DMS53 (cell line): Measurements from ENCODE around the gene ITPKC.

Experiments used
- DNase-seq: peaks from one replicate; lab custom pipeline; 2025; lab: John Stamatoyannopoulos, UW

Gene ITPKC

DNA sequence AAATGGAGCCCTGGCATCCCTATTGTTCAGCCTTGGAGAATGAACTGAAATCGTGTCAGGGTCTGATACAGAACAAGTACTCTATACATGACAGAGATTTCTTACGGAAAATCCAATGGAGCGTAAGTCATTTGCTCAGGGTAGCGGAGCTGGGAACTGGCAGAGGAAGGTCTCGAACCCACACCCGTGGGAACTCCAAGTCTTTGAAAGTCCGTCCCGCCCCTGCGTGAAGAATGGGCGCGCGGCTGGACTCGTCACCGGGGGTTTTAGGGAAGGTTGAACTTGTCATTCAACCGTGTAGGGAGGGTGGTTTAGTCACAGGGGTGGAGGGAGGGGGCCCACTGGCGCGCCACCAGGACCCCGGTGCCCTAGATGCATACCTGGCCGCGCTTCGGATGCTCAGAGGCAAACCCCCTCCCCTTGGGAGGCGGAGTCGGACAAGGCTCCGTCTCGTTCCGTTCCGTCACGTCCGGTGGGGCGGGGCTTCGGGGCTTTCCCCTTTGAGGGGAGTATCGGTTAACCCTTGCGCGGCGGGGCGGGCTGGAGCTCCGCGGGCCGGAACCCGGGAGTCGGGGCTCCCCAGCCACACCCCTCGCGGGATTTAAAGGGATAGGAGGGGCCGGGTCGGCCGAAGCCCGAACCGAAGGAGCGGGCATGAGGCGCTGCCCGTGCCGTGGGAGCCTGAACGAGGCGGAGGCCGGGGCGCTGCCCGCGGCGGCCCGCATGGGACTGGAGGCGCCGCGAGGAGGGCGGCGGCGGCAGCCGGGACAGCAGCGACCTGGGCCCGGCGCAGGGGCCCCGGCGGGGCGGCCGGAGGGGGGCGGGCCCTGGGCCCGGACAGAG lies at the start of gene ITPKC, which contains the start of gene COQ8B:
Gene ITPKC (plus strand): TSS at position 631 of the 843 bp plus-strand sequence. CDS start 24 bp downstream, at position 655.
Gene COQ8B (minus strand): TSS at position 405 of the 843 bp plus-strand sequence. CDS start 2,254 bp downstream, outside the sequence.
- peak; percentile 100 for DNase-seq

DNA sequence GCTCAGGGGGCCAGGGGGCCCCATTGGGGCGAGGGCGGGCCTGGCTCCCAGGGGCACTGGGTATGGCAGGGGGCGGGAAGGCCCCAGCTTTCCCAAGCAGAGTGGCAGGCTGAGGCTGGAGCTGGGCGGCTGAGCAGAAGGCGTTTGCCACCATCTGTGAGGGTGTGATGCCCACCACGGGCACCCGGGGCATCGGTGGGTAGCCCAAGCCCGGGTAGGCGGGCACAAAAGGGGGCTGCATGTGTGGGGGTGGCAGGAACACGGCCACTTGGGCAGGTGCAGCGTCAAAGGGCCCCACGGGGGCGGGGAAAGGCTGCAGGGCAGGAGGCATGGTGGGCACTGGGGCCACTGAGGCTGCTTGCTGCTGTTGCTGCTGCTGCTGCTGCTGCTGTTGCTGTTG lies 49.3 kb upstream of the ITPKC start:
- no peak for DNase-seq

DNA sequence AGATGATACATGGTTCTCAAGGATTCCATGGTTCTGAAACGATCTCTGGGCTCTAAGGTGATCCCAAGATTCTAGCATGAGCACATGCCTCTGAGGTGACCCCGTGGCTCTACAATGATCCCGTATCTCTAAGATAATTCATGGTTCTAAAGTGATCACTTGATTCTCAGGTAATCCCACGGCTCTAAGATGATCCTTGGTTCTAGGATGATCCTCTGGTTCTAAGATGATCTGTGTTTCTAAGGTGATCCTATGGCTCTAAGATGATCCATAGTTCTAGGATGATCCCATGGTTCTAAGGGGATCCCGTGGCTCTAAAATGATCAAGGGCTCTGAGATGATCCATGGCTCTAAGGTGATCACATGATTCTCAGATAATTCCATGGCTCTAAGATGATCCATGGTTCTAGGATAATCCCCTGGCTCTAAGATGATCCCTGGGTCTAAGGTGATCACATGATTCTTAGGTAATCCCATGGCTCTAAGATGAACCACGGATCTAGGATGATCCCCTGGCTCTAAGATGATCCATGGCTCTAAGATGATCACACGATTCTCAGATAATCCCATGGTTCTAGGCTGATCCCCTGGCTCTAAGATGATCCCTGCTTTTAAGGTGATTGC lies 47.8 kb upstream of the ITPKC start:
- DNase-seq, result no peak

DNA sequence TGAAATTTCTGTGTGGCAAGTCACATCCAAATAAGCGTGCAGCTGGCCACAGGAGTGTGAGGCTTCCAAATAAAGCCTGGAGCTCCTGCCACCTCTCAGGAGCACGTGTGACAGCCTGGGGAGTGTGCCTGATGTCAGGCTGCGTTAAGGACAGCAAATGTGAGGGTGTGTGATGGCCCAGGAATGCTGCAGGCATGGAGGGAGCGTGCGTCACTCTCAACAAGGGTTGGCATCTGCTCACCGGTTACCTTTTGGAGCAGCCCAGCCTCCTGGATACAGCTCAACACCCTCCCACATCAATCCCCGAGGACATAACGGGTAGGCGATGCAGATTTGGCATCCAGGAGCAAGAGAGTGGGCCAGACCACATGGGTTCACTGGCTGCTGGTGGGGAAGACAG lies 45.5 kb upstream of the ITPKC start:
- no peak for DNase-seq

DNA sequence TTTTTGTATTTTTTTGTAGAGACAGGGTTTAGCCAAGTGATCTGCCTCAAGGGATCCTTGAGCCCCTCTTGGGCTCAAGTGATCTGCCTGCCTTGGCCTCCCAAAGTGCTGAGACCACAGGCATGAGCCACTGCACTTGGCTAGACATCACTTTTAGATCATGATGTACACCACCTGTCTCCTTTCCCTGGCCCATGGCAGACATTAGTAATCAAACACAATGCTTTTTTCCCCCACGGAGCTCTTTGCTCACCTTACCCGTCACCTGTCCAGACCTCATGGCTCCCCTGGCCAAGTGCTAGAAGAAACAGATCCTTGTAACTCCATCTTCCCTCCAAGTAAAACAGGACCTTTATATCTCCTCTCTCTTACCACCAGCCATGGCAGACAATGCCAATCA lies 44.9 kb upstream of the ITPKC start:
- DNase-seq, result no peak

DNA sequence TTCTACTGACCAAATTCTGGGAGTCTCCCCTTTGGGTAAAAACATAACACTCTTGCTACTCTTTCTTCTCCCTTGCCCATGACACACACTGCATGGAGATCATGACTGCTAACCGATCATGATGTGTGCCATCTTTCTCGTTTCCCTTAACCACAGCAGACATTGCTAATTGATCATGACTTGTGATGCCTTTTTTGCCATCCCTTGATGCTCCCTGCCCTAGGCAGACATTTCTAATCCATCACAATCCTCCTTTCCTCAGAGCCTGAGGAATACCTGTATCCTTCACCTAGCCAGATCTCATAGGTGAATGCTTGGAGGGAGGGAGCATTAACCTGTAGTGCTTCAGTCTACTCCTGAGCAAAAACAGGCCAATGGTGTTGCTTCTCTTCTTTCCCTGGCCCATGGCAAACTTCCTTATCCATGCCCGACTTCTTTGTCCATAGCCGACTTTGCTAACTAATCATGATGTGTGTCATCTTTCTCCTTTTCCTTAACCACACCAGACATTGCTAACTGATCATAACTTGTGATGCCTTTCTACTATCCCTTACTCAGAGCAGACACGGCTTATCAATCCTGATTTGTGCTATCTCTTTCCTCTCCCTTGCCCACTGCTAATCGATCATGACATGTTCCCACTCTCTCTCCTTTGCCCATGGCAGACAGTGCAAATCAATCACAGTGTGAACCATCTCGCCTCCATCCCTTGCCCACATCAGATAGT lies 44.2 kb upstream of the ITPKC start:
- no peak for DNase-seq

DNA sequence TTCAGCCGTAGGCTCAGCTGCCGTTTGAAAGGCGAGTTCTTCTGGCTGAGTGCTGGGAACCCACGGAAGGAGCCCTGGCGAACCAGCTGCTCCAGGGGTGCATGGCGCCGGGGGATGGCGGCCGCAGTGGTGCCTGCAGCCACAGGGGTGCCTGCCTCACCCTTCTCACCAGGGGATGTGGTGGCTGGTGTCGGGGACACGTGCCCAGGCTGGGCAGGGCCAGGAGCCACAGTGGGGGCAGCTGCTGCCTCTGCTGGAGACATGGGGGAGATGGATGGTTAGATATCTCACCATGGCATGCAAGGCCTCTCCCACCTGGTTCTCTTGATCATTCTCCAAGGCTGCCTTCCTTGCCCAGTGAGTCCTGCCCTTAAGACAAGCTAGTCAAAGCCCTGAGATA lies 43.5 kb upstream of the ITPKC start:
- DNase-seq, result no peak

DNA sequence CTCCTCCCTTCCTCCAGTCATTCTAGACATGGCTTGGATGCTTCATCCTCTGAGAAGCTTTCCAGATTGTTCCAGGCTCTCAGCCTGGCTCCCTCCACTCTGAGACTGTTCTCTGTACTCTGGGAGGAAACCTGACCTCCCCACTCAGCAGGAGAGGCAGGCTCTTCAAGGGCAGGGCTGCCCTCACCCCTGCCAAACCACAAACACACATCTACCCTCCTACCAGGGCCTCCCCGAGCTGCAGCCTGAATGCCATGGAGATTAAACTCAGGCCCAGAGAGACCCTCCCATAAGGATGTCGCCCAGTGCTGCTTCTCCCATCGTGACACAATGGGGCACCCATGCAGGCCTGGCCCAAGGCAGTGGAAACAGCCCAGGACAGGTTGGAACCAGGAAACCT lies 42.6 kb upstream of the ITPKC start:
- no peak for DNase-seq

DNA sequence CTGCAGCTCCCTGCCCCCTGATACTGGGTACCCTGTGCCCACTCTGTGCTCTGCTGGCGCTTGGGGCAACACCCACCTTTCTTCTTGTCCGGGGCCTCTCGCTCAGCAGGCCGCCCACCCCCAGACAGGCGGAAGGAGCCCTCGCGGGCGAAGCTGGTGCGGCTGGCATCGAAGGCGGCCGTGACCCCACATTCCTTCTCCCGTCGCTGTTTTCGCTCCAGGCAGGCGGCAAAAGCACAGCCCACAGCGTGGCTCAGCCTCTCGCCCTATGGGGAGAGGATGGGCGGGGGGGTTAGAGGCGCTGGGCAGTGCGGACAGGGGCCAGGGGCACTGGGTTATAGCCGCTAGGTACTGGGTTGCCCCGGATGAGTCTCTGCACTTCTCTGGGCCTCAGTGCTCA lies 39.8 kb upstream of the ITPKC start:
- DNase-seq, result no peak

DNA sequence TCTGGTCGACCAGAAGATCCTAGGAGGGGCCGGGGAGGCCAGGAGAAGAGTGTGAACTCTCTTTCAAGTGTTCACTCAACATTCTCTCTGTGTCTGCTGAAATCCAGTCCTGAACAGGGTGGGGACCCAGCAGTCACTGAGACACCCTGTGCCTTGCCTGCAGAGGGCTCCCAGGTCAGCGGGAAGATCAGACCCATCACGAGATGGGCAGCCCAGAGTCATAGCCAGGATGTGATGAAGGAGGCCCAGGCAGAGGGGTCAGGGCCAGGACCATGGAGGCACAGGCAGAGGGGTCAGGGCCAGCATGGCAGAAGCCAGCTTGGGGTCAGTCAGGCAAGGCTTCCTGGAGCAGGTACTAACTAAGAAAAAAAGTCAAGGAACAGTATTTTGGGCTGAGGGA lies 35.9 kb upstream of the ITPKC start:
- no peak for DNase-seq

DNA sequence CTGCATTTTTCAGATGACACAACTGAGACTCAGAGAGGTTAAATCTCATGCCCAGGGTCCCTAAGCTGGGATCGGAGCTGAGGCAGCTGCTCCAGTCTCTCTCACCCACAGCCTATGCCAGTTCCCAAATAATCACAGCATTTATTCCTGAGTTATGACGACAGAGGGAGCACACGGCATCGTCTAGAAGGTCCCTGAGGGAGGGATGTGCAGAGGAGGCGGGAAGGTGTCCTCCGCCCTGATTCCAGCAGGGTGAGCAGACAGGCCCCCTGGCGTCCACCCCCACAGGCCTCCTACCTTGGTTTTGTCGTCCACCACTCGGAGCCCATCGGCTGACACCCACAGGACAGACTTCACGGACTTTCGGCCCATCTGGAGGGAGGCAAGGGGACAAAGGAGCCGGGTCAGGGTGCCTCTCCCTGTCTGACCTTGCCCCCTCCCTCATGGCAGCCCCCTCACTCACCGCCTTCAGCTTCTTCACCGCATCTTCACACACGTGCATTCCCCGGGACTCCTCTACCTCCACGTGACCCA lies 34.4 kb upstream of the ITPKC start:
- DNase-seq, result no peak

DNA sequence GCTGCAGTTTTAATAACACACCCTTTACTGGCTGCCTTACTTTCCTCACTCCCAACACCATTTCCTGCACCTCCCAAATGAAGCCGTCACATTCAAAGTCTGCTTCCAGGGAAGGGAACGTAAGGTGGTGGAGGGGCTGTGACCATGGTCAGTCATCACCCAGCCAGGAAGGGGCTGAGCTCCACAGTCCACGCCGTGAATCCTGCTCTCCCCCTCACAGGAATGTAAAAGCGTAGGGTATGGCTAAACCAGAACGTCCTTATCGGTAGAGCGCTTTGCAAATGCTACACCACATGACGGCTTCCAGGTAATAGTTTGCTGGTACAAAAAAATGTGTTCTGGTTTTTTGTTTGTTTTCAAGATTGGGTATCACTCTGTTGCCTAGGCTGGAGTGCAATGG lies 33.5 kb upstream of the ITPKC start:
- no peak for DNase-seq

DNA sequence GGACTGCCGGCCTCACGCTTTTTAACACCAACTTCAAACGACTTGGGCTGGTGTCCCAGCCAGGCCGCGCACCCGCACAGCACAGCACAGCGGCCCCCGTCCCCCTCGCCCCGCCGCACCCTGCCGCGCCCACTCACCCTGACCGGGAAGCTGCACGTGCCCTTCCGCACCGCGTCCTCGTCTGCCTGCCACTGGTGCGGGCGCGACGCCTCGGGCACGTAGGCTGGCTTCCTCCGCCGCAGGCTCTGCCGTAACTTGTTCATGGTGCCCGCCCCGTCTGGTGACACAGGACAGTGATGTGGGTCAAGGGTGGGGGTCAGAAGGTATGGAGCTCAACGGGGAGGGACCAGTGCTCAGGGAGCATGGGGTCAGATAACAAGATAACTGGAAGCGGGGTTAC lies 32.6 kb upstream of the ITPKC start:
- DNase-seq, result no peak

DNA sequence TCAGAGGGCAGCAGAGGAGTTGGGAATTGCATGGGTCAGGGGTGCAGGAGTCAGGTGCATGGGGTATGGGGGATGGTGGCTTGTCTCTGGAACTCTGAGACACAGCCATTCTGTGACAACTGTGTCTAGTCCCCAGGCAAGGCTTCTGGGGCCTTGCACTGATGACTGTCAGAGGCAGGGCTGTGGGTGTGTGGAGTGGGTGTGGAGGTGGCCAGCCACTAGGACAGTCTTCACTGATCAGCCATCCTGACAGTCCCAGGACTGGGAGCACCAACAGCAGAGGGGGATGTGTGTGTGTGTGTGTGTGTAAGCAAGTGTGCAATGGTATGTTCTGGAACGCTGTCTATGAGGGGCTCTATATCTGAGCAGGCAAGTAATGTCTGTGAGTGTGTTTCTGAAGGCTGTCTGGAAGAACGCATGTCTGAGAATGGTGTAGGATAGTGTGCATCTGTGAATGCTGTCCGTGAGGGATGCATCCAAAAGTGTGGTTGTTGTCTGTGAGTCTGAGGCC lies 31.8 kb upstream of the ITPKC start:
- no peak for DNase-seq

DNA sequence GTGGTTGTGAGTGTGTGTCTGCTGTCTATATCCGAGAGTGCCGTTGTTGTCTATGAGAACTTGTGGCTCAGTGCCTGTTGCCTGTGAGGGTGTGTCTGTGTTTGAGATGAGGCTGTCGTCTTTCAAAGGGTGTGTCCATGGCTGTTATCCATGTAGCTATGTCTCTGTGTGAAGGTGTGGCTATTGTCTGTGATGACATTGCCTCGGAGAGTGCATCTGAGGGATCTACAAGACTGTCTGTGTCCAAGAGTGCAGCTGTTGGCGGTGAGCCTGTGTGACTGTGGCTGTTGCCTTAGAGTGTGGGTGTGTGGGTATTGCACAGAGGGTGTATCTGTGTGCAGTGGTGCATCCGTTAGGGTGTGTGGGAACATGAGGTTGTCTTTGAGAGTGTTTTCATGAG lies 31.3 kb upstream of the ITPKC start:
- no peak for DNase-seq

DNA sequence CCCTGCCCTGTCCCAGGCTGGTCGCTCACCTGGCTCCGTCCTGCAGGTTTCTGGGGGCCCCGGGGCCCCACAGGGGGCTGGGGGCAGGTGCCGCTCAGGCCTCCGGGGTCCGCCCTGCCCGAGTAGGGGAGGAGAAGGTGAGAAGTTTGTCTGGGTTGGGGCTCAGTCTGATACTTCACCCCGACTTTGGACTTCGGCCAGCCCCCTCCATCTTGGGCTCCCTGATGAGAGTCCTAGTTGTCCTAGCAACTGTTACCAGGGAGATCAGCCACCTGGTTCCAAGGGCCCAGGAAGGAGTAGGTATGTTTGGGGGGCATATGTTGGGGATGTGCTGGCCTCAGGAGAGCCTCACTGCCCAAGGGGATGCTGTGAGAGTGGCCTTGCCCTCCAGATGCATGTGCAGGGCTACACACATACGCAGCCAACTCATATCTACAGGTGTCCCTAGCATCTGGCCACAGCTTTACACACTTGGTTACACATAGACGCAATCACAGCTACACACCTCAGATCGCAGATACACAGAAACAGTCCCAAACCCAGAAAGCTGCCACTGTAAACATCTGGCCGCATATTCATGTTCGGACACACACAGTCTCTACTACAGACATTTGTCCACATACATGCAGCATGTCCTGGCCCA lies 29.9 kb upstream of the ITPKC start:
- no peak for DNase-seq

DNA sequence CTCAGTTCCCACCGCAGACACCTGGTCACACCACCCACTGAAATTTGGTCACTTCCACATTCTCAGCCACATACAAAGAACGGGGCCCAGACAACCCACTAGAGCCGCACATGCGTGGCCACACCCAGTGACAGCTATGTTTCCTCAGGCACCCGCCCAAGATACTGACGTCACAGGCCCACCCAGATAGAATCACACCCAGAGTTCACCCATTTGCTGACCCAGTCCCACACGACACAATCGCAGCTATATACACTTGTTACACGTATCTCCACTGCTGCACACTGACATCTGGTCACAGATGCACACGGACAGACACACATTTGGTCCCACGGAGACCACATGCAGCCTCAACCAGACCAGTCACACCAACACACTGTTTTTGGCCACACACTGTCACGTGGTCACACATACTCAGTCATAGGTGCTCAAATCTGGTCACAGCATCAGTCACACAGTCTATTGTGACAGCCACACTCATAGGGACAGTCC lies 29.3 kb upstream of the ITPKC start:
- no peak for DNase-seq

DNA sequence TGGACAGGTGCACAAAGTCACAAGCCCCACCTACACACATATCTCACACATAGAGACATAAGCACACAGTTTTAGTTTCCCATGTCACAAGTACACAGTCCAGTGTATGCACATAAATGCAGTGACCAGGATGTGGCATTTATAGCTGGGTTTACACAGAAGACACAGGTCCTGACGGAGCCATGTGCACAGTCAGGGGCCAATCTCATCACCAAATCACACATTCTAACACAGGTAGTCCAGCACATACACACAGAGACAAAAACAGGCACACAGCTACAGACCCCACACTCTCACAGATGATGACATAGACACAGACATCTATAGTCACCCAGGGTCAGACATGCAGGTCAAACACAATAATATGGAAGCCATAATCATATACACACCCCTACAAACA lies 28.6 kb upstream of the ITPKC start:
- no peak for DNase-seq

DNA sequence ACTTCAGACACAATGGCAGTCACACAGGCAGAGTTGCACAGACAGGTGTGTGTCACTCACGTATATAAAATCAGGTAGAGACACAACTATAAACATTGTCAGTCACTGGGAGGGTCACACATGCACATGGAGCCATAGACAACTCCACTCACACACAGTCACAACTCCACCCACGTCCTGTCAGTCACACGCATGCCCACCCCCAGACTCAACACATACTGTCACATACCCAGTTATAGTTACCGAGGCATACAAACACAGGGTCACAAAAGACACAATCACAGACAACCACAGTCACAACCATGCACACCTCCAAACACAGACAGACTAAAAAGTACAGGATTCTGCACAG lies 27.9 kb upstream of the ITPKC start:
- DNase-seq, result no peak

DNA sequence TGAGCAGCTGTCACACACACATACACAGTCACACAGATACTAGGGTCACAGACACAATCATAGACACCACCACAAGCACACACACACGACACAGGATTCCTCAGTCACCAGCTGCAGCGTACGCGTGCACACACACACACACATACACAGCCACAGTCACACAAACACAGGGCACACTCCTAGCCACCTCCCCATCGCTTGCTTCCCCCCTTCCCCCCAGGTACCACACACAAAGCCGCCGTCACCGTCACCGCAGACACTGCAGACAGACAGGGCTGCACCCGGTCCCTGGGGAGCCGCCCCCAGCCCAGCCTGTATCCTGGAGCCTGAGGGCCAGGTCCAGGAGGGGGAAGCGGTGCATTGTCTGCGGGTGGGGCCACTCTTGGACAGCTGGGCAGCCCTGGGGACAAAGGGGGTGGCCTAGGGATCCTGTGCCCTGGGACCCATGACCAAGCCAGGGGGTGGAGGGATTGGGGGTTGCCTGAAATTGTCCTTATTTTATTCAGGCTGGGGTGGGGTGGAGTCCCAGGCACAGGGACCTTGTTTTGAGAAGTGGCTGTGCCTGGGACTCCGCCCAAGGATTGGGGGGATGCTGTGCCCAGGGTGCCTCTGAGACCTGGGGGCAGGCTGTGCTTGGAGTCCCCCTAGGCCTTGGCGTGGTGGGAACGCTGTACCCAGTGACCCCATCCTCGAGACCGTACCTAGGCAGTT lies 27.4 kb upstream of the ITPKC start:
- no peak for DNase-seq

DNA sequence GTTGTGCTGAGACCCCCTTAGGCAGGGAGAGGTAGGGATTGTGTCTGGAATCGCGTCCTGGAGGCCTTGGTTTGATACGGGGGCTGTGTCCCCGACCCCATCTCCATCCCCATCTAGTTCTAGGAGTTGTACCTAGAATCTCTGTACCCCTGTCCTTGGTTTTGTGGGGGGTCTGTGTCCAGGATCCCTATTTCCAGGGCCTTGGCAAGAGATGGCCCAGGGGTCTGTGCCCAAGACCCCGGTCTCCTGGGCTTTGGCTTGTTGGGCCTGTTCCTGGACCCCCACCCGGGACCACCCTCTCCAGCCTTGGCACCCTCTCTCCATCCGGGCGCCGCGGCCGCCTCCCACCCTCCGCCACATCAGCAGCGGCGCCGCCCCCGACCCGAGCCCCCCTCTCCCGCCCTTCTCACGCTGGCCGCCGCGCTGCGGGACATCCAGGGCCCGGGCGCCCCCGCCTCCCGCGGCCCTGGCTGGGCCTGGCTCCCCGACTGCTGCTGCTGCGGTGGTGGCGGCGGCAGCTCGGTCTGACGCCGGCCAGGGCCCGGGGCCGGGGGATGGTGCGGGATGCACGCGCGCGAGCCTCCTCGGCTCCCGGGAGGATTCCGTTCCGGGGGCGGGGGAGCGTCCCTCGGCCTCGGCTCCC lies 26.7 kb upstream of the ITPKC start, which contains the start of gene NUMBL:
Gene NUMBL (minus strand): TSS at position 602 of the 643 bp plus-strand sequence. CDS start 168 bp downstream, at position 434.
- DNase-seq, result no peak
